CD4-positive, CD25-positive, alpha-beta regulatory T cell (primary cell): Measurements from ENCODE around the gene AUTS2. TPM values are rescaled to one million over a fixed set of nuclear protein-coding genes. Genes with fewer than 3 reads are reported as not detected.

Experiments used
- ATAC-seq, 2 donors: fragments of 150-1000 bp; cut with Tn5 transposase; one replicate each; pipeline ENCODE4 v1.10.0; 2021; ENCODE audit warnings: low read depth in 2 of 2, moderate number of reproducible peaks in 2 of 2, moderate library complexity in 1 of 2
- DNase-seq, 3 donors: peaks; one replicate each; pipeline versions ENCODE4 v3.0.0 to v3.0.0-alpha.2; 2012 to 2022; ENCODE audit warnings: mixed read lengths in 1 of 3
- H3K27ac ChIP-seq: one replicate; pipeline ENCODE4 v1.7.0; 2013; ENCODE audit warnings: mild to moderate bottlenecking, low read length; ENCODE audit not compliant: insufficient read depth, poor library complexity, severe bottlenecking
- H3K27me3 ChIP-seq: one replicate; pipeline ENCODE4 v1.7.0; 2013; ENCODE audit warnings: low read length; ENCODE audit not compliant: control insufficient read depth, insufficient read depth
- H3K36me3 ChIP-seq: one replicate; pipeline ENCODE4 v1.7.0; 2013; ENCODE audit warnings: mild to moderate bottlenecking, low read length, moderate library complexity; ENCODE audit not compliant: control insufficient read depth, insufficient read depth
- H3K4me1 ChIP-seq: 2 replicates; pipeline ENCODE4 v1.7.0; 2013; ENCODE audit warnings: mild to moderate bottlenecking, low read length; ENCODE audit not compliant: insufficient read depth, control insufficient read depth, poor library complexity, severe bottlenecking
- H3K4me3 ChIP-seq: one replicate; pipeline ENCODE4 v1.7.0; 2013; ENCODE audit warnings: low read depth, mild to moderate bottlenecking, low read length, moderate library complexity
- H3K9me3 ChIP-seq, 2 experiments: 1 replicate in 1 of 2; 2 replicates in 1 of 2; pipeline ENCODE4 v1.7.0; 2013; ENCODE audit warnings: low read length in 2 of 2, mild to moderate bottlenecking in 1 of 2, moderate library complexity in 1 of 2; ENCODE audit not compliant: control insufficient read depth in 2 of 2
- H3K27ac Mint-ChIP-seq, 3 donors: one replicate each; pipeline ENCODE4 v1.8.0; 2020 to 2022; ENCODE audit warnings: mild to moderate bottlenecking in 3 of 3, mixed read lengths in 3 of 3, moderate library complexity in 2 of 3
- H3K27me3 Mint-ChIP-seq: one replicate; pipeline ENCODE4 v1.8.0; 2022; ENCODE audit warnings: mild to moderate bottlenecking, mixed read lengths
- H3K36me3 Mint-ChIP-seq: one replicate; pipeline ENCODE4 v1.8.0; 2020; ENCODE audit warnings: mixed read lengths
- H3K4me1 Mint-ChIP-seq, 4 donors: one replicate each; pipeline ENCODE4 v1.8.0; 2020 to 2022; ENCODE audit warnings: mixed read lengths in 4 of 4, mild to moderate bottlenecking in 1 of 4
- H3K4me3 Mint-ChIP-seq, 4 donors: one replicate each; pipeline ENCODE4 v1.8.0; 2020 to 2022; ENCODE audit warnings: mild to moderate bottlenecking in 4 of 4, mixed read lengths in 4 of 4, moderate library complexity in 3 of 4
- H3K9me3 Mint-ChIP-seq, 7 donors: one replicate each; pipeline ENCODE4 v1.8.0; 2020 to 2022; ENCODE audit warnings: mixed read lengths in 7 of 7, mild to moderate bottlenecking in 3 of 7, moderate library complexity in 2 of 7
- polyA plus RNA-seq, 4 donors: library from polyadenylated mRNA; unstranded; fragments of 300-500 nt; fragmentation: Illumina TruSeq; gene quantifications; one replicate each; pipeline ENCODE4 v1.2.3, GENCODE V29; 2021
- total RNA-seq: library from RNA; stranded (reverse); gene quantifications from one replicate; pipeline ENCODE4 v1.2.3, GENCODE V29; 2022

AUTS2 gene
- total and polyA plus RNA-seq, 5 donors from 2014 or later = 0.47 to 32.4 (median 0.74) TPM

GRCh38 chr7:70093205-70093904 lies 495.1 kb downstream of the AUTS2 start:
- no peak for DNase-seq
- H3K4me1 ChIP-seq = no peaks in the 10 kb centered on the region
- Mint-ChIP-seq H3K27ac (no peak overlapping the region), H3K9me3 (peaks cover 0 to 5% (median 1%) of the 10 kb centered on the region in 7 donors), H3K27me3 (peaks cover 4% of the 10 kb centered on the region), H3K4me1 (no peaks in the 10 kb centered on the region), H3K36me3 (no peaks in the 10 kb centered on the region), H3K4me3 (no peak overlapping the region)
- no peaks in the 10 kb centered on the region for H3K36me3 ChIP-seq
- no peak for ATAC-seq
- no peak overlapping the region for H3K27ac ChIP-seq
- no peaks in the 10 kb centered on the region for H3K27me3 ChIP-seq
- H3K4me3 ChIP-seq = no peak overlapping the region
- no peaks in the 10 kb centered on the region for H3K9me3 ChIP-seq

- Histone ChIP-seq H3K36me3 (no peaks in the 10 kb centered on the region), H3K9me3 (no peaks in the 10 kb centered on the region), H3K4me1 (no peaks in the 10 kb centered on the region), H3K4me3 (no peak overlapping the region), H3K27ac (no peak overlapping the region), H3K27me3 (no peaks in the 10 kb centered on the region)
- peaks cover 0 to 4% (median 0%) of the 10 kb centered on the region in 7 donors for H3K9me3 Mint-ChIP-seq
- H3K27ac Mint-ChIP-seq = no peak overlapping the region
- peaks cover 4% of the 10 kb centered on the region for H3K27me3 Mint-ChIP-seq
- no peak for DNase-seq
- ATAC-seq = no peak
- no peaks in the 10 kb centered on the region for H3K4me1 Mint-ChIP-seq
- H3K4me3 Mint-ChIP-seq = no peak overlapping the region
- H3K36me3 Mint-ChIP-seq = no peaks in the 10 kb centered on the region
These were observed 496.6 kb downstream of the AUTS2 start for GRCh38 chr7:70094831-70095230.

GRCh38 chr7:70097645-70098044 lies 499.4 kb downstream of the AUTS2 start:
- H3K36me3 ChIP-seq = no peaks in the 10 kb centered on the region
- Mint-ChIP-seq H3K27me3 (peaks cover 4% of the 10 kb centered on the region), H3K27ac (no peak overlapping the region), H3K4me1 (no peaks in the 10 kb centered on the region), H3K4me3 (no peak overlapping the region), H3K36me3 (no peaks in the 10 kb centered on the region), H3K9me3 (peaks cover 0 to 1% (median 0%) of the 10 kb centered on the region in 7 donors)
- no peak overlapping the region for H3K4me3 ChIP-seq
- H3K9me3 ChIP-seq = no peaks in the 10 kb centered on the region
- DNase-seq (no peak), ATAC-seq (no peak)
- H3K27ac ChIP-seq = no peak overlapping the region
- H3K27me3 ChIP-seq = no peaks in the 10 kb centered on the region
- H3K4me1 ChIP-seq = no peaks in the 10 kb centered on the region

- Mint-ChIP-seq H3K9me3 (peaks cover 0 to 1% (median 0%) of the 10 kb centered on the region in 7 donors), H3K4me3 (no peak overlapping the region), H3K27ac (no peak overlapping the region), H3K27me3 (peaks cover 4% of the 10 kb centered on the region), H3K36me3 (no peaks in the 10 kb centered on the region), H3K4me1 (no peaks in the 10 kb centered on the region)
- no peak for DNase-seq
- no peaks in the 10 kb centered on the region for H3K36me3 ChIP-seq
- no peaks in the 10 kb centered on the region for H3K4me1 ChIP-seq
- no peaks in the 10 kb centered on the region for H3K9me3 ChIP-seq
- H3K4me3 ChIP-seq = no peak overlapping the region
- no peaks in the 10 kb centered on the region for H3K27me3 ChIP-seq
- no peak for ATAC-seq
- no peak overlapping the region for H3K27ac ChIP-seq
These were observed 499.9 kb downstream of the AUTS2 start for GRCh38 chr7:70098133-70098561.

- Mint-ChIP-seq H3K9me3 (peaks cover 0 to 1% (median 0%) of the 10 kb centered on the region in 7 donors), H3K36me3 (no peaks in the 10 kb centered on the region), H3K27me3 (peaks cover 3% of the 10 kb centered on the region), H3K4me1 (no peaks in the 10 kb centered on the region), H3K27ac (peak overlapping the region in 1 of 3 donors; percentile 28), H3K4me3 (no peak overlapping the region)
- Histone ChIP-seq H3K4me3 (no peak overlapping the region), H3K4me1 (no peaks in the 10 kb centered on the region), H3K27ac (no peak overlapping the region), H3K9me3 (no peaks in the 10 kb centered on the region), H3K36me3 (no peaks in the 10 kb centered on the region), H3K27me3 (no peaks in the 10 kb centered on the region)
- DNase-seq (no peak), ATAC-seq (no peak)
These were observed 500.8 kb downstream of the AUTS2 start for GRCh38 chr7:70098905-70099672.

GRCh38 chr7:70104243-70104642 lies 506.0 kb downstream of the AUTS2 start:
- Mint-ChIP-seq H3K27me3 (no peaks in the 10 kb centered on the region), H3K36me3 (no peaks in the 10 kb centered on the region), H3K9me3 (peaks cover 0 to 1% (median 0%) of the 10 kb centered on the region in 7 donors), H3K4me1 (no peaks in the 10 kb centered on the region), H3K4me3 (no peak overlapping the region), H3K27ac (no peak overlapping the region)
- H3K27ac ChIP-seq = no peak overlapping the region
- no peaks in the 10 kb centered on the region for H3K4me1 ChIP-seq
- no peaks in the 10 kb centered on the region for H3K36me3 ChIP-seq
- no peak overlapping the region for H3K4me3 ChIP-seq
- no peaks in the 10 kb centered on the region for H3K27me3 ChIP-seq
- no peak for ATAC-seq
- no peak for DNase-seq
- H3K9me3 ChIP-seq = no peaks in the 10 kb centered on the region

- Mint-ChIP-seq H3K27me3 (no peaks in the 10 kb centered on the region), H3K36me3 (no peaks in the 10 kb centered on the region), H3K4me3 (no peak overlapping the region), H3K27ac (no peak overlapping the region), H3K9me3 (peaks cover 0 to 4% (median 0%) of the 10 kb centered on the region in 7 donors), H3K4me1 (no peaks in the 10 kb centered on the region)
- H3K9me3 ChIP-seq = no peaks in the 10 kb centered on the region
- ATAC-seq (no peak), DNase-seq (no peak)
- H3K4me3 ChIP-seq = no peak overlapping the region
- H3K36me3 ChIP-seq = no peaks in the 10 kb centered on the region
- H3K27me3 ChIP-seq = no peaks in the 10 kb centered on the region
- H3K4me1 ChIP-seq = no peaks in the 10 kb centered on the region
- H3K27ac ChIP-seq = no peak overlapping the region
These were observed 514.8 kb downstream of the AUTS2 start for GRCh38 chr7:70113078-70113477.
